ENCODE measurements around the gene SNAP47.
A peak's percentile ranks its signal among the peaks of the same experiment; 100 is the strongest.

Gene SNAP47

DNA sequence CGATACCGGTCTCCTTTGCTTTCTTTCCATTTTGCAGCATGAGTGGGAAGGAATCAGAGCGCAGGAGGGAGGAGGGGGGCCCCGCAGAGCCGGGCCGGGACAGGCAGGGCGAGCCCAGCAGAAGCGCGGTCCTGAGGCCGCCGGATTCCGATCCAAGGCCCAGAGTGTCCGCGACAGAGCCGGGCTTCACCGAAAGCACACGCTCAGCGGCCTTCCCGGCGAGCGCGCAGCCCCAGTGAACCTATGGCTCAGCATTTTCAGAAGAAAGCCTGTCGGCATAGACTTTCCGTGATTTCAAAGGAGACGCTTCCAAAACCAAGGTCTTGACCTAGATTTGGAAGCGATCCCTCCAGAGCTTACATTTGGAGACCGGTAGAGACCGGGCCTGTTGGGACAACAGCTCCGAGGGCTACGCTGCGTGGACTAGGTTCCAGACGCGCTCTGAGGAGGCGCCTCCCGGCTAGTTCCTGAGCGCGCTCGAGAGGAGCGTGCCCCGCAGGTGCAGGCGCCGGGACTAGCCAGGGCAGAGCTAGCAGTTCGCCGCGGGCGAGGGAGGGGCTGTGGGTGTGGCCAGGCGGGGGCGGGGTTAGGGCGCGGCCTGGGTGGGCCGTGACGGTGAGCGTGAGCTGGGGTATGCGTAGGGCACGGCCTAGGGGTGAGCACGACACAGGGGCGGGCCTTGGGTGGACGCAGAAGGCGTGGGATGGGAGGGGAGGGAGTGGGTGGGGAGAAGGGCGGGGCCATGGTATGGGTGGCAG lies 52.5 kb downstream of the SNAP47 start:
- DNase-seq = peak; percentile 85 to 92

GRCh38 chr1:227788271-227789083 lies 53.2 kb downstream of the SNAP47 start:
- DNase-seq = no peak

DNA sequence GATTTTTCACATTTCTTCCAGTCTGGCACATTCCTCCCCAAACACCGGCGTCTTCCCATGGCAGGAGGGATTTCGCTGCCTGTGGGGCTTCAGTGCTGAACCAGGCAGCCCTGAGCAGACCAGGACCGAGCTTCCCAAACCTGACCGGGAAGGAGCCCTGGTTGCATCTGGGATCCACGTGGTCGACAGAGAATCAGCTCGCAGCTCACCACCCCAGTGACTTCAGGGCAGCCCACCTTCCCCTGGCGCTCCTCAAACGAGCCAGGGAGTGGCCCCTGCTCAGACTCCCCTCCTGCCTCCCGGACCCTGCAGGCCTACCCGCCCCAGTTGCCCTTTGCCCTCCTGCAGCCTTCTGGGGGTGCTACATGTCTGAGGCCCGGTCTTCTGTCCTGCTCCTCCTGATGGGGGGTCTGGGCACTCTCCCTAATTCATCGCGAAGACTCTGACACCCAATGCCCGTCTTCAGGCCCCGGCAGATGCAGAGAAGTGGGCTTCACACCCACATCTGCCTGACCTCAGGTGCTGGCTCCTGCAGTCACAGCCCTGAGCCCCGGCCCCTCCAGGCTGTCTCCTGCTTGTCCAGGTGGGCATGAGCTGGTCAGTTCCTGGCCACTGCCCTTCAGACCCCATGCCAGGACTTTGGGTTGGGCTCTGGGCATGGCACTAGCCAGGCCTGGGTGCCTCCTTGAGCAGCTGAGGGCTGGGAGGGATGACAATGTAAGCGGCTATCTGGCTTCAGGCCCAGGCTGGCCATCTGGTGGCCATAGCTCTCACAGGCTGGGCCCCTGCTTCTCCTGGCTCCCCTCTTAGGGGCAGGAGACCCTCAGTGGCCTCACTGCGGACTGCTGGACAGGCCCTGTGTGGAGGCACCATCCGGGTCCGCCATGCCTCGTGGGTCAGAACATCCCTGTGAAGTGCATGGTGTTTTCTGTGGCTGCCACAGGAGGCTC lies 54.1 kb downstream of the SNAP47 start:
- peak in 1 of 2 experiments; percentile 52 for DNase-seq

GRCh38 chr1:227790034-227790400 lies 54.8 kb downstream of the SNAP47 start:
- peak in 1 of 2 experiments; percentile 65 for DNase-seq

- DNase-seq = no peak
Observed at GRCh38 chr1:227790868-227791267, 55.6 kb downstream of the SNAP47 start.

GRCh38 chr1:227791425-227792143 lies 56.3 kb downstream of the SNAP47 start:
- no peak for DNase-seq

GRCh38 chr1:227792216-227793078 lies 57.2 kb downstream of the SNAP47 start:
- DNase-seq = no peak

GRCh38 chr1:227793079-227793947 lies 58.1 kb downstream of the SNAP47 start:
- no peak for DNase-seq

DNA sequence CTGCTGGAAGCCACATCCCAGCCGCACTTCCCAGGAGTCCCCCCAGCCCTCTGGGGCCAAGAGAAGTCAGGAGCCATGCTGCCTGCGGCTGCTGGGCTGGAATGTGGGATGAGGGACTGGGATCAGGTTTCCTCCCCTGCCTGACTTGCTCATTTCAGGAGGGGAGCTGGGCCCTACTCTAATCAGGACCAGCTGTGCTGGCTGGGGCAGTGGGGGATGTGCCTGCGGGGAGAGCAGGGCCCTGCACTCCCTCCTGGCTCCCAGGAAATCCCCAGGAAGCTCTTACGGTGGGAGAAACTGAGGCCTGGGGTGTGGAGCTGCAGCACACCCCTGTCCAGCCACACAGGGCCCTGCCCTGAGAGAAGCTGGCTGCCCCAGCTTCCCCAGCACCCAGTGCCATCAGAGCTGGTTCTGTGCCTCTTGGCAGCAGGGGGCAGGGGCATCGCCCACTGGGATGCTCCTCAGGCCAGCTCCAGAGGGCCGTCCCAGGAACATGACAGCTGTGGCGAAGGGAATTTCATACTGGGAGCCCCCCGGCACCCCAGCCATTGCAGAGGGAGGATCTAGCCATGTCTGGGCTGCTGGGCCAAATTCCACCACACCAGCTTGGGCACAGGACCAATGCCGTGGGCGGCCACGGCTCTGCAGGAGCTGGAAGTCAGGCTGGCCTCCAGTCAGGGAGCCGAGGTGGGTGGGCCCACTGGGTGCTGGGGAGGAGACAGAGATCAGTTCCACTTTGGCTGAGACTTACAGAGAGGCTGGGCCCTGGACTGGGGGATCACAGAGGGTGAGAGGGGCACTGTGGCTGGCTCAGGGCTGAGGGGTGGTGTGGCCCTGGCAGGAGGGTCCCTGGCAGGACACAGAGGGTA lies 58.9 kb downstream of the SNAP47 start:
- no peak for DNase-seq

GRCh38 chr1:227794817-227795192 lies 59.6 kb downstream of the SNAP47 start:
- DNase-seq = no peak

DNA sequence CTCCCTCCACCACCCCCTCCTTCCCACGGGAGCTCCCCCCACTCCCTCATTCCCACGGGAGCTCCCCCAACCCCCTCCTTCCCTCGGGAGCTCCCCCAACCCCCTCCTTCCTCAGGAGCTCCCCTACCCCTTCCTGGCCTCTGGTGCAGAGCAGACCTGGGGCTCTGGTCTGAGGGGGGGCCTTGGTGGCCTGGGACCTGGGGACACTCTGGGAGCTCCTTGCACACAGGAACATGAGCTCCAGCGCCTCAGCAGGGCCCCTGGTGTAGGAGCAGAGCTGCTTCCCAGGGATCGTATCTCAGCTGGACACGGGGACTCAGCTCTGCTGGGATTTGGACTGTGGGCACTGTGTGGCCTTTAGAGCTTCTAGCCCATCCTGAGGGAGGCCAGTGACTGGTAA lies 60.5 kb downstream of the SNAP47 start:
- DNase-seq = no peak

DNA sequence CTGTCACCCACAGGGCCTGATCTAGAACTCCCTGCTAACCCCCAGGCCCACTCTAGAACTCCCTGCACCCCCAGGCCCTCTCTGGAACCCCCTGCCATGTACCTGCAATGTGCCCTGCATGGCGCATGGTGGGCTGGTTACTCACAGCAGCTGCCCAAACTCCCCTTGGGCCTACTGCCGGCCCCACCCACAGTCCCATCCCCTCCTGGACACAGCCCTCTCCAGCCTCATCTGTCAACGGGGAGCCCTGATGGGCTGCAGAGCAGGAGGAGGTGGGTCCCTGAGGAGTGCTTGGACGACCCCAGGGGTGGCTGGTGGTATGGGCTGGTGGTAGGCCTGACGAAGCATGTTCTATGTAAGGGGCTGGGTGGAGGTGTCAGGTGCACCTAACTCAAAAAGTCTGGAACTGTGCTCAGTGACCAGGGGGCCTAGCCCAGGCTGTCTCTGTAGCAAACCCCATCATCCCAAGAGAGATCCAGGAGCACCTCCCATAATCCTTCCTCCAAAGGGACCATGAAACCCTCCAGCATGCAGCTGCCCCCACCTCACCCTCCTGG lies 61.2 kb downstream of the SNAP47 start:
- DNase-seq = no peak

DNA sequence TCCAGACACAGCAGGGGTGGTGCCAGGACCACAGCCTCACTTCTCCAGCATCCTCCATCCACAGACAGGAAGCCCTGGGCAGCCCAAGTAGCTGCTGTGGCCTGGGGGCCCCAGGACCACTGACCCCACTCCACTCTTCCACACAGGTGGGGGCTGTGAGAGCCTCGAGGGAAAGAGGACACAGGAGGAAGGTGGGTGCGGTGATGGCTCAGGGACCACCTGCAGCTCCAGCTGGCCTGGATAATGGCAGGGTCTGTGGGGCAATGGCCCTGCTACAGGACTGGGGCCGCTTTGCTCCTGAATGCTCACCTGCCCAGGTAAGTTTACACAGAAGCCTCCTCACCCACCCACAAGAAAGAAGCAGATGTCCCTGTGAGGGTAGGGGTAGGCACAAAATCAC lies 61.9 kb downstream of the SNAP47 start:
- DNase-seq = no peak

- no peak for DNase-seq
Observed at GRCh38 chr1:227797625-227798024, 62.4 kb downstream of the SNAP47 start.

DNA sequence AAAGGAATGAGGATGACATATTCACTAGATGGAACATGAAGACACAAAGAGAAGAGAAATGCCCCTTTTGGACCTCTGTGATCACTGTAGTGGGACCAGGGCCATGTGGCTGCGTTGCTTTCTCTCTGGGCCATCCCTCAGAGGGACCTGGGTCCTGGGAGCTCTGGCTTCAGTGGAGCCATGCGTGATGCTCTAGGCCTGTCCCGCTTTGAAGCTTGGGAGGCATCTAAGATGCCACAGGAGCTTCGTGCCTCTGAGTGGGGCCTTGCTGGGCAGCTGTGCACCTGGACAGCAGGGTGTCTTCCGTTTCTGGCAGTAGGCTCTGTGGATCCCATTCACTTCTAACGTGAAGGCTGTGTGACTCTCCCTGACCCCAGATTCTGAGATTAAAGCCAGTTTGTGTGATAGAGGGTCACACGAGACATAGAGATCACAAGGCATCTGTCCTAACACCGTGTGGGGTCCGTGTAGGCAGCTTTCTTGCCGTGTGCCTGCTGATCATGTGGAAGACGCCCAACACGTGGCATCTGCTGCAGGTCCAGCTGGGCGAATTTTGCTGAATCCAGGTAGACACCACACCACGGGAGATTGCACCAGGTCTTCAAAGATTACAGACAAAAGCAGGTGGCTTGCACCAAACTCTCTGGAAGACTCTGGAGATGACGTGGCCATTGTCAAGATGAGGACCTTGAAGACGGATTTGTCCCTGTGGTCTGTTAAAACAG lies 63.0 kb downstream of the SNAP47 start:
- DNase-seq = no peak

- no peak for DNase-seq
Observed at GRCh38 chr1:227799756-227800155, 64.5 kb downstream of the SNAP47 start.

GRCh38 chr1:227803933-227804332 lies 68.7 kb downstream of the SNAP47 start:
- DNase-seq = no peak

DNA sequence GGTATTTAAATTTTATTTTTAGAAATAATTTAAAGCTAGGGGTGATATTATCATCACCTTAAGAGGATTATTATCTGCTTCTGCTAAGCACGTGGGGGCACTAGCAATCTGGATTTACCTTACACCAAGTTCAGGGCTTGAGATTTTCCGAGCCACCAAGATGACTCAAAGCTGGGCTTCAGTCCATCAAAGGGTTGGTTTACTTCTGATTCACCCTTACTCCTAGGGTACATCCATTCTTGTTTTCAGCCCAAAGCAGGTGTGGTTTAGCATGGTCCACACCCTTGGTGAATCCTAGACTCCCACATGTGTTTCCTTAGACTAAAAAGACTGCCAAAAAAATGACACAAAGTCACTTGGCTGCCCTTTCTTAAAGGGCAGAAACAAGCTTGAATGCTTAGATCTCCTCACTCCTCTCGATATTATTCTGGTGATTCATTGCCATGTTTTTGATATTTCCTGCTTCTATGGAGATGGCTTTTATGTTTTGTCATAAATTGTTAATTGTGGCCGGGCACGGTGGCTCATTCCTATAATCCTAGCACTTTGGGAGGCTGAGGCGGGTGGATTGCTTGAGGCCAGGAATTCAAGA lies 70.5 kb downstream of the SNAP47 start:
- no peak for DNase-seq
